ENCODE results near the gene RNASEH2A. TPM values are rescaled to one million over a fixed set of nuclear protein-coding genes. Genes with fewer than 3 reads are reported as not detected.

The RNASEH2A gene
- total RNA-seq, 2 donors from 2014 or later, result 3.0 to 7.9 TPM

- no peak for ATAC-seq (ENCODE audit: insufficient number of reproducible peaks, low FRiP score, low read depth)
- H3K4me1 ChIP-seq (ENCODE audit: control insufficient read depth in 1 of 2, low read depth in 2 of 2), result peaks cover 44 to 57% of the 10 kb centered on the region in 2 donors
- no peaks in the 10 kb centered on the region for H3K36me3 ChIP-seq
These were observed 17.7 kb upstream of the RNASEH2A start for GRCh38 chr19:12788682-12789097.

GRCh38 chr19:12789098-12789903 lies 17.1 kb upstream of the RNASEH2A start:
- H3K36me3 ChIP-seq, result no peaks in the 10 kb centered on the region
- peak; percentile 1 for ATAC-seq (ENCODE audit: insufficient number of reproducible peaks, low FRiP score, low read depth)
- no peak for DNase-seq (ENCODE audit: low spot score)
- no peaks in the 10 kb centered on the region for H3K27me3 ChIP-seq (replicated peaks; ENCODE audit: insufficient read depth)
- no peaks in the 10 kb centered on the region for H3K9me3 ChIP-seq
- H3K4me3 ChIP-seq, result peak overlapping the region; percentile 91
- no peak for TF ChIP-seq CTCF (IDR thresholded peaks at IDR 0.05)
- H3K4me1 ChIP-seq (ENCODE audit: control insufficient read depth in 1 of 2, low read depth in 2 of 2), result peaks cover 39 to 54% of the 10 kb centered on the region in 2 donors
- H3K27ac ChIP-seq, result peak overlapping the region; percentile 99 to 100

More at GRCh38 chr19:12788682-12789097, 17.7 kb upstream of the RNASEH2A start:
- no peaks in the 10 kb centered on the region for H3K27me3 ChIP-seq (replicated peaks; ENCODE audit: insufficient read depth)
- H3K4me3 ChIP-seq, result peak overlapping the region; percentile 91
- no peaks in the 10 kb centered on the region for H3K9me3 ChIP-seq
- DNase-seq (ENCODE audit: low spot score), result no peak
- peak overlapping the region; percentile 99 to 100 for H3K27ac ChIP-seq
- TF ChIP-seq CTCF (IDR thresholded peaks at IDR 0.05), result no peak

- Histone ChIP-seq H3K4me3 (peak overlapping the region; percentile 91), H3K4me1 (ENCODE audit: control insufficient read depth in 1 of 2, low read depth in 2 of 2) (peaks cover 38 to 54% of the 10 kb centered on the region in 2 donors)
- TF ChIP-seq CTCF (IDR thresholded peaks at IDR 0.05), result no peak
These were observed 16.3 kb upstream of the RNASEH2A start for GRCh38 chr19:12789904-12790619.

GRCh38 chr19:12790628-12791344 lies 15.6 kb upstream of the RNASEH2A start:
- no peaks in the 10 kb centered on the region for H3K27me3 ChIP-seq (replicated peaks; ENCODE audit: insufficient read depth)
- no peaks in the 10 kb centered on the region for H3K9me3 ChIP-seq
- peak overlapping the region; percentile 91 for H3K4me3 ChIP-seq
- DNase-seq (ENCODE audit: low spot score) (no peak), ATAC-seq (ENCODE audit: insufficient number of reproducible peaks, low FRiP score, low read depth) (no peak)
- peaks cover 33 to 50% of the 10 kb centered on the region in 2 donors for H3K4me1 ChIP-seq (ENCODE audit: control insufficient read depth in 1 of 2, low read depth in 2 of 2)
- H3K27ac ChIP-seq, result peak overlapping the region; percentile 99 to 100
- TF ChIP-seq CTCF (IDR thresholded peaks at IDR 0.05), result no peak
- H3K36me3 ChIP-seq, result no peaks in the 10 kb centered on the region

More at GRCh38 chr19:12789904-12790619, 16.3 kb upstream of the RNASEH2A start:
- peak; percentile 90 for DNase-seq (ENCODE audit: low spot score)
- Histone ChIP-seq H3K27ac (peak overlapping the region; percentile 99 to 100), H3K36me3 (no peaks in the 10 kb centered on the region), H3K27me3 (replicated peaks; ENCODE audit: insufficient read depth) (no peaks in the 10 kb centered on the region), H3K9me3 (no peaks in the 10 kb centered on the region)
- peak; percentile 30 for ATAC-seq (ENCODE audit: insufficient number of reproducible peaks, low FRiP score, low read depth)
